GM12878 (cell line): ENCODE results near the gene SPTY2D1. TPM values are rescaled to one million over a fixed set of nuclear protein-coding genes. Genes with fewer than 3 reads are reported as not detected.

Experiments
- ATAC-seq: fragments of 200-7000 bp; cut with Tn5 transposase; 3 replicates; pipeline ENCODE4 v1.9.1; 2020; ENCODE audit warnings: mild to moderate bottlenecking, moderate library complexity
- BruUV-seq: library from RNA; stranded (reverse); fragments of 400-500 nt; replicated peaks from 2 replicates; lab custom pipeline; 2021; lab: Mats Ljungman, UMichigan
- CTCF ChIA-PET: fragments of 300-600 bp; sonication (Branson Sonifier 250); formaldehyde crosslinking; extraction: SDS; loops from one replicate; lab custom pipeline; 2021; ENCODE audit warnings: inconsistent platforms; lab: Yijun Ruan, JAX
- POLR2A ChIA-PET: fragments of 350-600 bp; formaldehyde crosslinking; extraction: SDS; loops from one replicate; lab custom pipeline; 2021; ENCODE audit warnings: inconsistent platforms; lab: Charles Lee
- RAD21 ChIA-PET: fragments of 300-600 bp; sonication (Branson Sonifier 250); formaldehyde crosslinking; loops from one replicate; lab custom pipeline; 2023; ENCODE audit warnings: antibody characterized with exemption; ENCODE audit not compliant: unreplicated experiment; lab: Charles Lee
- SMC1A ChIA-PET: fragments of 300-600 bp; sonication (Branson Sonifier 250); formaldehyde crosslinking; loops from one replicate; lab custom pipeline; 2023; ENCODE audit not compliant: unreplicated experiment, uncharacterized antibody; lab: Charles Lee
- DNase-seq: peaks from one replicate; pipeline ENCODE4 v3.0.0-alpha.2; 2011; ENCODE audit warnings: low read depth, low spot score
- FAIRE-seq: peaks from 3 replicates; lab custom pipeline; 2011; peaks lifted over from hg19 to GRCh38; lab: Jason Lieb, UNC
- H2AFZ ChIP-seq: 2 replicates; pipeline ENCODE4 v1.6.0; 2011; ENCODE audit warnings: low read depth, low read length, control low read depth; ENCODE audit not compliant: control insufficient read depth
- H3K27ac ChIP-seq: 2 replicates; pipeline ENCODE4 v1.5.1; 2011; ENCODE audit warnings: control low read depth; ENCODE audit not compliant: control insufficient read depth, insufficient read depth
- H3K27me3 ChIP-seq, 2 experiments: replicated peaks in 1 of 2; 2 replicates each; pipeline versions ENCODE4 v1.6.0 to v1.6.1; 2011; ENCODE audit warnings: low read length in 1 of 2; ENCODE audit not compliant: control insufficient read depth in 2 of 2, insufficient read depth in 2 of 2
- H3K36me3 ChIP-seq, 2 experiments: 2 replicates each; pipeline ENCODE4 v1.5.1; 2011; ENCODE audit warnings: low read length in 1 of 2; ENCODE audit not compliant: control insufficient read depth in 2 of 2, insufficient read depth in 2 of 2
- H3K4me1 ChIP-seq: 2 replicates; pipeline ENCODE4 v1.6.1; 2011; ENCODE audit warnings: mild to moderate bottlenecking, low read length, moderate library complexity, mixed read lengths; ENCODE audit not compliant: control insufficient read depth, insufficient read depth
- H3K4me2 ChIP-seq: 2 replicates; pipeline ENCODE4 v1.6.0; 2011; ENCODE audit warnings: control low read depth; ENCODE audit not compliant: control insufficient read depth, insufficient read depth
- H3K4me3 ChIP-seq: fragments of 200-600 bp; sonication (generic); 2 replicates; pipeline ENCODE4 v1.5.1; 2016
- H3K79me2 ChIP-seq: 2 replicates; pipeline ENCODE4 v1.6.0; 2011; ENCODE audit warnings: low read length; ENCODE audit not compliant: control insufficient read depth, insufficient read depth
- H3K9ac ChIP-seq: 2 replicates; pipeline ENCODE4 v1.8.0; 2011; ENCODE audit warnings: low read length, control low read depth, mixed read lengths; ENCODE audit not compliant: control insufficient read depth, insufficient read depth
- H3K9me3 ChIP-seq: replicated peaks from 3 replicates; pipeline ENCODE4 v1.5.1; 2011; ENCODE audit warnings: mild to moderate bottlenecking, low read length; ENCODE audit not compliant: control insufficient read depth, insufficient read depth
- H4K20me1 ChIP-seq: 2 replicates; pipeline ENCODE4 v1.6.0; 2011; ENCODE audit not compliant: control insufficient read depth, insufficient read depth
- CEBPB ChIP-seq, 2 experiments: fragments of 150-350 bp in 1 of 2; IDR thresholded peaks; 2 replicates each; pipeline ENCODE4 v1.6.1; 2012 to 2014; ENCODE audit warnings: low read depth in 2 of 2, low read length in 2 of 2, borderline replicate concordance in 1 of 2, inconsistent platforms in 1 of 2
- CREM ChIP-seq: IDR thresholded peaks from 2 replicates; pipeline ENCODE4 v1.6.1; 2014; ENCODE audit warnings: antibody characterized with exemption, low read depth
- EGR1 ChIP-seq, 2 experiments: IDR thresholded peaks; 1 replicate in 1 of 2; 2 replicates in 1 of 2; pipeline ENCODE4 v1.6.1; 2011 to 2012; ENCODE audit warnings: low read depth in 2 of 2, low read length in 2 of 2, borderline replicate concordance in 1 of 2, mild to moderate bottlenecking in 1 of 2, moderate library complexity in 1 of 2
- ELK1 ChIP-seq: IDR thresholded peaks from 2 replicates; pipeline ENCODE4 v1.6.1; 2012; ENCODE audit warnings: low read depth, low read length, improper control_type of control experiment
- ETV6 ChIP-seq, 2 experiments: fragments of 450-650 bp in 1 of 2; IDR thresholded peaks in 1 of 2; conservative IDR thresholded peaks in 1 of 2; 2 replicates each; pipeline ENCODE4 v1.6.1; 2014; ENCODE audit warnings: antibody characterized with exemption in 1 of 2, borderline replicate concordance in 1 of 2, low read depth in 1 of 2, mild to moderate bottlenecking in 1 of 2, moderate library complexity in 1 of 2
- GATAD2B ChIP-seq: fragments of 450-650 bp; conservative IDR thresholded peaks from 2 replicates; pipeline ENCODE4 v1.6.1; 2017; ENCODE audit warnings: low read depth, mild to moderate bottlenecking, moderate library complexity
- KAT2A ChIP-seq: conservative IDR thresholded peaks from 2 replicates; pipeline ENCODE4 v1.6.1; 2011; ENCODE audit warnings: low read depth, low read length; ENCODE audit not compliant: control insufficient read depth
- KLF5 ChIP-seq: fragments of 450-650 bp; IDR thresholded peaks from 2 replicates; pipeline ENCODE4 v1.6.1; 2014; ENCODE audit warnings: mild to moderate bottlenecking; ENCODE audit not compliant: partially characterized antibody
- MXI1 ChIP-seq: fragments of 150-350 bp; IDR thresholded peaks from 2 replicates; pipeline ENCODE4 v1.6.1; 2011; ENCODE audit warnings: low read depth, mild to moderate bottlenecking, inconsistent platforms, low read length, improper control_type of control experiment
- MYB ChIP-seq: fragments of 150-350 bp; IDR thresholded peaks from 2 replicates; pipeline ENCODE4 v1.6.1; 2014; ENCODE audit warnings: mild to moderate bottlenecking, low read depth, low read length, borderline replicate concordance
- MYC ChIP-seq: IDR thresholded peaks from 2 replicates; pipeline ENCODE4 v1.6.1; 2011; ENCODE audit warnings: mild to moderate bottlenecking, low read length, moderate library complexity, inconsistent platforms; ENCODE audit not compliant: insufficient read depth, insufficient replicate concordance, insufficient read length, severe bottlenecking
- NFYA ChIP-seq: IDR thresholded peaks from 2 replicates; pipeline ENCODE4 v1.6.1; 2011; ENCODE audit warnings: low read depth, mild to moderate bottlenecking, low read length, improper control_type of control experiment, borderline replicate concordance
- POLR2AphosphoS5 ChIP-seq: IDR thresholded peaks from 2 replicates; pipeline ENCODE4 v1.6.1; 2011; ENCODE audit warnings: mild to moderate bottlenecking, low read length, inconsistent platforms
- RCOR1 ChIP-seq: conservative IDR thresholded peaks from 2 replicates; pipeline ENCODE4 v1.6.1; 2012; ENCODE audit warnings: low read depth, low read length, improper control_type of control experiment
- SIX5 ChIP-seq: IDR thresholded peaks from 2 replicates; pipeline ENCODE4 v1.6.1; 2011; ENCODE audit warnings: mild to moderate bottlenecking, low read depth, low read length, moderate library complexity; ENCODE audit not compliant: severe bottlenecking
- SPI1 ChIP-seq: IDR thresholded peaks from 2 replicates; pipeline ENCODE4 v1.6.1; 2011; ENCODE audit warnings: low read depth, mild to moderate bottlenecking, low read length, moderate library complexity, borderline replicate concordance; ENCODE audit not compliant: insufficient read depth
- SREBF2 ChIP-seq: IDR thresholded peaks from 2 replicates; pipeline ENCODE4 v1.6.1; 2012; ENCODE audit warnings: mild to moderate bottlenecking, low read length
- YY1 ChIP-seq: IDR thresholded peaks from 2 replicates; pipeline ENCODE4 v1.6.1; 2011; ENCODE audit warnings: low read depth, mild to moderate bottlenecking, low read length
- WGBS: methylation state at CpG from one replicate; pipeline ENCODE4 v1.1.6; 2016; ENCODE audit warnings: low lambda C conversion rate; ENCODE audit not compliant: insufficient replicate concordance, insufficient coverage; ENCODE audit errors: missing lambda C conversion rate; 5-methylcytosine and 5-hydroxymethylcytosine counted together
- in situ Hi-C: fragments of 300-500 bp; cut with MboI; formaldehyde crosslinking; loops from 9 replicates; pipeline ENCODE4 v1.14.3; 2018; ENCODE audit warnings: mixed read lengths
- intact Hi-C: fragments of 100-400 bp; cut with micrococcal nuclease; formaldehyde crosslinking; loops from one replicate; pipeline ENCODE4 v1.14.2; 2022; ENCODE audit not compliant: unreplicated experiment
- polyA plus RNA-seq, 11 experiments: library from polyadenylated mRNA; depleted of rRNA in 4 of 11; unstranded in 6 of 11; stranded (reverse) in 5 of 11; fragments of >200 nt; fragmentation: Nextera tagmentation in 4 of 11; fragmentation: Illumina TruSeq in 1 of 11; extraction: Ambion mirVana in 4 of 11; extraction: Trizol in 1 of 11; gene quantifications; 1 replicate in 1 of 11; 2 replicates in 10 of 11; pipeline versions ENCODE4 v1.2.1 to v1.2.3, GENCODE V29; 2011 to 2016; ENCODE audit warnings: inconsistent platforms in 2 of 11, missing spikeins in 2 of 11, low read depth in 1 of 11
- total RNA-seq, 4 experiments: library from RNA; depleted of rRNA in 3 of 4; stranded (reverse); fragments of >200 nt in 3 of 4; fragmentation: Illumina TruSeq in 1 of 4; extraction: Trizol in 1 of 4; gene quantifications; 2 replicates each; pipeline versions ENCODE4 v1.2.1 to v1.2.3, GENCODE V29; 2013 to 2021

Gene SPTY2D1
- total and polyA plus RNA-seq, 10 of the 15 experiments (the other 5 are each of a cell fraction or from before 2014, with no cell fraction given) = 4.6 to 31.1 (median 15.5) TPM

GRCh38 chr11:18567081-18567480 is 67.1 kb downstream of the SPTY2D1 start:
- ChIA-PET RAD21 (interaction anchor here (1.1 to 1.3 kb wide), 2 partner anchors 21 to 201 kb away, joined by 3 read pairs; partner anchors contain the start of gene UEVLD), POLR2A (no interaction called here), SMC1A (interaction anchor here (0.9 to 1.4 kb wide), 2 partner anchors 26 to 107 kb away, joined by 3 read pairs; no protein-coding TSS in a partner anchor), CTCF (interaction anchor here (1.0 kb wide), 1 partner anchor 172 kb away, joined by 3 read pairs; no protein-coding TSS in a partner anchor)
- DNase-seq (no peak), ATAC-seq (no peak), FAIRE-seq (no peak)
- Histone ChIP-seq H3K4me2 (no peak overlapping the region), H3K9ac (no peak overlapping the region), H3K79me2 (no peaks in the 10 kb centered on the region), H4K20me1 (no peaks in the 10 kb centered on the region), H3K4me1 (no peaks in the 10 kb centered on the region), H2AFZ (no peak overlapping the region), H3K4me3 (no peak overlapping the region), H3K36me3 (peaks cover 0 to 4% of the 10 kb centered on the region in 2 experiments; a peak in 1 of 4 replicates), H3K9me3 (no peaks in the 10 kb centered on the region), H3K27ac (no peak overlapping the region), H3K27me3 (no peaks in the 10 kb centered on the region)
- WGBS = 98% methylated on average over 3 of the region's 3 CpGs
- intact Hi-C loops = no loop called here
- no TSS peak for BruUV-seq
- in situ Hi-C loops = no loop called here
- TF ChIP-seq EGR1 (IDR thresholded peaks at IDR 0.05; ENCODE audit: borderline replicate concordance in 1 of 2, low read depth in 2 of 2, low read length in 2 of 2) = no peak
- TF ChIP-seq MYB = no peak
- no peak for TF ChIP-seq MYC
- TF ChIP-seq SPI1 = no peak
- no peak for TF ChIP-seq SIX5
- no peak for TF ChIP-seq KAT2A

GRCh38 chr11:18566406-18566805 is 67.7 kb downstream of the SPTY2D1 start:
- FAIRE-seq (no peak), DNase-seq (no peak), ATAC-seq (no peak)
- BruUV-seq = no TSS peak
- Histone ChIP-seq H3K4me3 (no peak overlapping the region), H3K9me3 (no peaks in the 10 kb centered on the region), H3K4me1 (no peaks in the 10 kb centered on the region), H3K27me3 (no peaks in the 10 kb centered on the region), H4K20me1 (no peaks in the 10 kb centered on the region), H3K79me2 (no peaks in the 10 kb centered on the region), H3K27ac (no peak overlapping the region), H3K36me3 (peaks cover 0 to 4% of the 10 kb centered on the region in 2 experiments; a peak in 1 of 4 replicates), H3K9ac (no peak overlapping the region), H2AFZ (no peak overlapping the region), H3K4me2 (no peak overlapping the region)
- ChIA-PET POLR2A (no interaction called here), CTCF (interaction anchor here (1.5 kb wide), 1 partner anchor 85 kb away, joined by 4 read pairs; no protein-coding TSS in a partner anchor), SMC1A (no interaction called here), RAD21 (interaction anchor here (1.3 kb wide), 1 partner anchor 202 kb away, joined by 3 read pairs; no protein-coding TSS in a partner anchor)
- intact Hi-C loops = no loop called here
- in situ Hi-C loops = no loop called here
- no peak for TF ChIP-seq NFYA
- no peak for TF ChIP-seq YY1
- TF ChIP-seq POLR2AphosphoS5 = no peak
- TF ChIP-seq MXI1 = no peak
- TF ChIP-seq ETV6 (conservative IDR thresholded peaks at IDR 0.05 in 1 of 2, IDR thresholded peaks at IDR 0.05 in 1 of 2; ENCODE audit: borderline replicate concordance in 1 of 2, low read depth in 1 of 2) = no peak
- TF ChIP-seq RCOR1 = no peak
- no peak for TF ChIP-seq CEBPB (IDR thresholded peaks at IDR 0.05; ENCODE audit: borderline replicate concordance in 1 of 2, low read depth in 2 of 2, low read length in 2 of 2)
- no peak for TF ChIP-seq KLF5
- TF ChIP-seq ELK1 = no peak
- TF ChIP-seq CREM = no peak
- TF ChIP-seq SREBF2 = no peak
- no peak for TF ChIP-seq EGR1 (IDR thresholded peaks at IDR 0.05; ENCODE audit: borderline replicate concordance in 1 of 2, low read depth in 2 of 2, low read length in 2 of 2)
- TF ChIP-seq GATAD2B = no peak
